ENCODE data around the gene C1orf146. TPM values are rescaled to one million over a fixed set of nuclear protein-coding genes. Genes with fewer than 3 reads are reported as not detected.
"Not testable (repeated sequence)": the region's sequence is repeated elsewhere in the genome, so short reads cannot be mapped to it uniquely, and the experiment has no call there.

Gene C1orf146
- total RNA-seq, 1 experiment from 2014 or later = not detected

GRCh38 chr1:92254714-92255113, 37.0 kb downstream of the C1orf146 start:
- DNase-seq (ENCODE audit: low read depth); in situ Hi-C loops (cut with HindIII; ENCODE audit: low pct_unique_long_range_greater_than_20kb, low sequenced_read_pairs): not testable (repeated sequence)

GRCh38 chr1:92259350-92259749, 41.6 kb downstream of the C1orf146 start:
- in situ Hi-C loops (cut with HindIII; ENCODE audit: low pct_unique_long_range_greater_than_20kb, low sequenced_read_pairs) = no loop called here
- no peak for DNase-seq (ENCODE audit: low read depth)

GRCh38 chr1:92262516-92262915, 44.8 kb downstream of the C1orf146 start:
- DNase-seq (ENCODE audit: low read depth) = no peak
- in situ Hi-C loops (cut with HindIII; ENCODE audit: low pct_unique_long_range_greater_than_20kb, low sequenced_read_pairs) = no loop called here

GRCh38 chr1:92273039-92273438, 55.3 kb downstream of the C1orf146 start:
- DNase-seq (ENCODE audit: low read depth) = no peak
- in situ Hi-C loops (cut with HindIII; ENCODE audit: low pct_unique_long_range_greater_than_20kb, low sequenced_read_pairs) = no loop called here

DNA sequence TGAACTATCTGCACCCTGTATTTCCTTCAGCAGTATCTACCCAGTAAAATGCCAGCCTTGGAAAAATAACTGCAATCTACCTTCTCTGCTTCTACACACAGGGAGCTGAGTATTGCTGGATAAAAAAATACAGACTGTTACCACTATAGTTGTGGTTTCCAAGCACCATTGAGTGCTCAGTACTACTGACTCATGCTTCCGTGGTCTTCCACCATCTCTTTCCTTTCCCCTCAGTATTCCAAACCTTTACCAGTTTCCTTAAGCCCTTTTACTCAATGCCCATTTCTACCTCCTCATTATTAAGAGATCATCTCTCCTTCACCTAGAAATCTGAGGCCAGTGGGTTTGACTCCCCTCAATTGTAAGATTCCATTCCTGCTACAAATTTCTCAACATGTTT, 57.2 kb downstream of the C1orf146 start:
- in situ Hi-C loops (cut with HindIII; ENCODE audit: low pct_unique_long_range_greater_than_20kb, low sequenced_read_pairs) = no loop called here
- DNase-seq (ENCODE audit: low read depth) = no peak

GRCh38 chr1:92276082-92276481, 58.4 kb downstream of the C1orf146 start:
- in situ Hi-C loops (cut with HindIII; ENCODE audit: low pct_unique_long_range_greater_than_20kb, low sequenced_read_pairs) = no loop called here

GRCh38 chr1:92277105-92277723, 59.5 kb downstream of the C1orf146 start:
- in situ Hi-C loops (cut with HindIII; ENCODE audit: low pct_unique_long_range_greater_than_20kb, low sequenced_read_pairs) = no loop called here

More at GRCh38 chr1:92276082-92276481, 58.4 kb downstream of the C1orf146 start:
- DNase-seq (ENCODE audit: low read depth) = no peak

GRCh38 chr1:92279781-92280180, 62.1 kb downstream of the C1orf146 start:
- in situ Hi-C loops (cut with HindIII; ENCODE audit: low pct_unique_long_range_greater_than_20kb, low sequenced_read_pairs); DNase-seq (ENCODE audit: low read depth): not testable (repeated sequence)

More at GRCh38 chr1:92277105-92277723, 59.5 kb downstream of the C1orf146 start:
- DNase-seq (ENCODE audit: low read depth) = no peak

GRCh38 chr1:92281411-92281810, 63.7 kb downstream of the C1orf146 start:
- in situ Hi-C loops (cut with HindIII; ENCODE audit: low pct_unique_long_range_greater_than_20kb, low sequenced_read_pairs); DNase-seq (ENCODE audit: low read depth): not testable (repeated sequence)

DNA sequence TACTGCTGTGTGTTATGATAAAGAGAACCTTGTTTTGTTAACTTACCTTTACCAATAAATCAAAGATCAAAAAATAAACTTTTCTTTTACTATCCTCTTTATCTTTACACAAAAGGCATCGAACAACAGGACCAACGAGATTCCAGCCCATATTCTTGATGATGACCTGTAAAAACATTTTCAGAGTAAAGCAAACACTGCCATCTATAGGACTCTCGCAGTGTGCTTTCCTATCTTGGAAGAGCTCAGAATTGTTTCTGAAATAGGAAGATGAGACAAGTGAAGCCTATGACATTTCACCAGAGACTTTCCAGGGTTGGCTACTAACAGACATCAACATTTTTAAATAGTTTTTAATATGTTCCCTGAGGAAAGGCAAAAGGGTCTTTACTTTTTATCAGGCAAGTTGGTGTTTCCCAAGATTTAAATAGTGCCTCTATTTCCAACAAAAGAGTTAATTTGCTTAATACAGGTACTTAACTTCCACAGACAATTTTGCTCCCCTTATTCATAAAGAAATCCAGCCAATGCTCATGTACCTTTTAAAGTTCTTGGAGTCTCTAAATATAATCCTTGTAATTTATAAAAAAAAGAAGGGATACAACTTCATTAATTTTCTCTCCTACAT, 73.8 kb downstream of the C1orf146 start:
- in situ Hi-C loops (cut with HindIII; ENCODE audit: low pct_unique_long_range_greater_than_20kb, low sequenced_read_pairs) = no loop called here

More for the DNA sequence above, 73.8 kb downstream of the C1orf146 start:
- peak; percentile 35 for DNase-seq (ENCODE audit: low read depth)

Other genes starting within 250 kb of the C1orf146 start
- gene EPHX4, start 187.9 kb upstream of the C1orf146 start, total RNA-seq (2014; rRNA removed; shearing (Covaris generic); ENCODE audit: low replicate concordance) = not detected in 2 replicates
- not detected in 2 replicates for gene SETSIP, start 142.5 kb upstream of the C1orf146 start, total RNA-seq (2014; rRNA removed; shearing (Covaris generic); ENCODE audit: low replicate concordance)
- 0.43 and 3.6 TPM in 2 replicates for gene BTBD8, start 137.6 kb upstream of the C1orf146 start, total RNA-seq (2014; rRNA removed; shearing (Covaris generic); ENCODE audit: low replicate concordance)
- gene GLMN, start 81.1 kb downstream of the C1orf146 start, total RNA-seq (2014; rRNA removed; shearing (Covaris generic); ENCODE audit: low replicate concordance) = 5.5 and 6.8 TPM in 2 replicates
- 16.3 and 17.4 TPM in 2 replicates for gene RPAP2, start 81.1 kb downstream of the C1orf146 start, total RNA-seq (2014; rRNA removed; shearing (Covaris generic); ENCODE audit: low replicate concordance)

Data from Caki2 (cell line).